Prostate gland (tissue), 2 donors: ENCODE measurements around the gene NEK2.

Experiments used
- POLR2A ChIP-seq: fragments of 450-650 bp; IDR thresholded peaks from one replicate; pipeline ENCODE4 v1.6.1; 2016; ENCODE audit warnings: antibody characterized with exemption, mild to moderate bottlenecking
- TF ChIP-seq, protein P1 (sequence below), 4 experiments: fragments of 200-600 bp in 2 of 4; fragments of 450-650 bp in 2 of 4; sonication (generic) in 2 of 4; IDR thresholded peaks; 1 replicate in 3 of 4; 2 replicates in 1 of 4; pipeline ENCODE4 v1.5.1; 2016 to 2019; ENCODE audit warnings: antibody characterized with exemption in 4 of 4, mild to moderate bottlenecking in 2 of 4, moderate library complexity in 2 of 4

DNA sequence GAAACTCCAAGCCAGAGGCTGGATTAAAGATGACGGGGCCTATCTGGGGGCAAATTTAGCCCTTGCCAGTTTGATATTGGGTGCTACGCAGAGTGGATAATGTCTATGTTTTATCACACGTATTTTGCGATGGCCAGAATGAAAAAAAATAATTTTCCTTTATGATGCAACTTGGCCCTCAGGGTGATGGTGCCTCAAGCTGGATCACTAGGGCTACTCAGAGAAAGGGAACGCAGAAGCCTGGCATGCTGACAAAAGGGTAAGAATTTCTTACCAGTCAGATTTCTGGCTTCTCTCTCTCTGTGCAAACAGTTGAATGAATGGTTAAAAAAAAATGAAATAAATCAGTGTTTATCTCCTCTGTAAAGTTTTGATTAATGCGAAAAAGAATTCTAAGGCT is 32.6 kb upstream of the NEK2 start:
- TF ChIP-seq, protein P1, sequence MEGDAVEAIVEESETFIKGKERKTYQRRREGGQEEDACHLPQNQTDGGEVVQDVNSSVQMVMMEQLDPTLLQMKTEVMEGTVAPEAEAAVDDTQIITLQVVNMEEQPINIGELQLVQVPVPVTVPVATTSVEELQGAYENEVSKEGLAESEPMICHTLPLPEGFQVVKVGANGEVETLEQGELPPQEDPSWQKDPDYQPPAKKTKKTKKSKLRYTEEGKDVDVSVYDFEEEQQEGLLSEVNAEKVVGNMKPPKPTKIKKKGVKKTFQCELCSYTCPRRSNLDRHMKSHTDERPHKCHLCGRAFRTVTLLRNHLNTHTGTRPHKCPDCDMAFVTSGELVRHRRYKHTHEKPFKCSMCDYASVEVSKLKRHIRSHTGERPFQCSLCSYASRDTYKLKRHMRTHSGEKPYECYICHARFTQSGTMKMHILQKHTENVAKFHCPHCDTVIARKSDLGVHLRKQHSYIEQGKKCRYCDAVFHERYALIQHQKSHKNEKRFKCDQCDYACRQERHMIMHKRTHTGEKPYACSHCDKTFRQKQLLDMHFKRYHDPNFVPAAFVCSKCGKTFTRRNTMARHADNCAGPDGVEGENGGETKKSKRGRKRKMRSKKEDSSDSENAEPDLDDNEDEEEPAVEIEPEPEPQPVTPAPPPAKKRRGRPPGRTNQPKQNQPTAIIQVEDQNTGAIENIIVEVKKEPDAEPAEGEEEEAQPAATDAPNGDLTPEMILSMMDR (IDR thresholded peaks at IDR 0.05), result no peak
- TF ChIP-seq POLR2A, result no peak
